ENCODE data around the gene CAGE1.

The CAGE1 gene

GRCh38 chr6:7301702-7302101 is 87.8 kb downstream of the CAGE1 start:
- no peak for DNase-seq

- no peak for DNase-seq
Observed at GRCh38 chr6:7300926-7301325, 88.6 kb downstream of the CAGE1 start.

DNA sequence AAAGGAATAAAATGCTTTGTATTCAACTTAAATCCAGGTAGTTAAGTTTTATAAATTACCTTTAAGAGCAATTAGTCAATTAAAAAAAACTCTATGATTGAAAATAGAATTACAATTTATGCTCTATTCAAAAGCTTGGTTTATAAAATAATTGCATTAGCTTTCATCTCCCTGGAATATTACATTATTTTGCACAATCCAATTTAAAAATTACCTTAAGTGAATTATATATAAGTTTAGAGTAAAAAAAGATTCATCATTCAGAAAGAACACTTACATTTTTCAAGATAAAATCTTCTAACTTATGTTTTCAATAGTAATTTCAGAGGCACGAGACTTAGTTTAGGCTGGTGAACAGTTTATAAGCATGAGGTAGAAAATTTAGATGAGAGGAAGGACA is 91.4 kb downstream of the CAGE1 start:
- no peak for DNase-seq

DNA sequence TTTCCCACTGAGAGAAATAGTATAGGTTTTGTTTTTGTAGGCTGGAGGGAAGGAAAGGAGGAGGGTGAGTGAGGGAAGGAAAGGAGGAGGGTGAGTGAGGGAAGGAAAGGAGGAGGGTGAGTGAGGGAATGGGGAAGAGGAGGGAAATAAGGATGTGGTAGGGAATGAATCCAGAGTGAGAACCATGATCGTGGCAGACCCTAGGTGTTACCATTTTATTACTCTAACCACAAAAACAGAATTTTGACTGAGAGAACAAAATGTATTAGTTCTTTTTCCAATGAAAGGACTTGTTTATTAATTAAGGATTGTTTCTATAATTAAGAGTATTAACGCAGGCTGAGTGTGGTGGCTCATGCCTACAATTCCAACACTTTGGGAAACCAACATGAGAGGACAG is 92.9 kb downstream of the CAGE1 start:
- DNase-seq, result no peak

- no peak for DNase-seq
Observed at GRCh38 chr6:7295916-7296315, 93.6 kb downstream of the CAGE1 start.

GRCh38 chr6:7292596-7293255 is 96.8 kb downstream of the CAGE1 start:
- DNase-seq, result no peak

DNA sequence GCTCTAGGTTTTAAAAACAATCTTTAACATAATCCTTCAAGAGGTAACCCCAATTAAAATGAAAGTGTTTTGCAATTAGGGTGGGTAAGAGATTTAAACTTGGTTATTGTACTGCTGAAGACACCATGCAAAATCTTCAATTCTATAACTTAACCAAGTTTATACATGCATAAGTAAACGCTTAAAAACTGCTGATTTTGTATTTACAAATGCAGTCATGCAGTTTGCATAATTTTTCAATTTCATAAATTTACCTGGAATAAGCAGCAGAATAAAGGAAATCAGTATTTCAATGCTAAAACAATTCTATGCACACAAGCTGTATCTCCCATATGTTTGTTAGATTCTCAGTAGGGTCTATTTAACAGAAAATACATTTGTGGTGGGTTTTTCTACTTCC is 99.5 kb downstream of the CAGE1 start:
- DNase-seq, result no peak

- no peak for DNase-seq
Observed at GRCh38 chr6:7285416-7285815, 104.1 kb downstream of the CAGE1 start.

- DNase-seq, result no peak
Observed at GRCh38 chr6:7283676-7284075, 105.9 kb downstream of the CAGE1 start.

DNA sequence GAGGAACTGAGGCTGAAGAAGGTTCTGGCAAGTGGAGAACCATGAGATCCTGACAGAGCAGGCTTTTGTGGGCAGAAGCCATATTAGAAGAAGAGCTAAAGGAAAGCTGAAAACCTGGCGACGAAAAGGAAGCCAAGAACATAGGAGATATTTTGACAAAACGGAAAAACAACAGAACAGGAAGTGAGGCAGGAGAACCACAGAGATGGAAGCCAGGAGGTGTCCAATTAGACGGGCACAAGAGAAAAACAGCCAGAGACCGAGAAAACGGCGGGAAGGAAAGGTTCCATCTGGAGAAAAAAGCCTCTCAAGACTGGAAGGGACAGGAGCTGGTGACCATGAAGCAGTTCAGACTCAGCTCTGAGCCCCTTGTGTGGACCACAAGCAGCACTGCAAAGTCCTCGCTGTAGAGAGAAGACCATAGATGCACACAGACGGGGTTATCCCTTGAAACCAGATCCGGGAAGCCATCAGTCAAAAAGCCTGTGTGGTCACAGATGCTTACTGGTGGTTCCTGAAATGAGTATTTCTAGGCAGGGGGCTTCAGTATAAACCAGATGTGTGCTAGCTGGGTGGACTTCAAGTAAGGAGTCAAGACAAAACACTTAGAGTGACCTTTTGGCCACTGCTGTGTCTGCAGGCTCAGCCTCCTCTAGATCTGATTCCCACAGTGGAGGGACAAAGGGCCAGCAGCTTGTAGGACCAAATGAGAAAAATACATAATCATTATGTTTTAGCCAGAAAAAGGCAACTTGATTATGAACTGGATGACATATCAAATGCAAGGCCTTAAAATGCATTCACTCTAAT is 107.2 kb downstream of the CAGE1 start:
- no peak for DNase-seq
